DND-41 (cell line): ENCODE measurements around the gene CEP164.

Source experiments
- ATAC-seq: fragments of 200-7000 bp; cut with Tn5 transposase; 3 replicates; pipeline ENCODE4 v1.9.1; 2021; ENCODE audit warnings: low read depth; ENCODE audit not compliant: insufficient read depth
- DNase-seq: peaks from one replicate; pipeline ENCODE4 v3.0.0-alpha.2; 2020
- H2AFZ ChIP-seq: 2 replicates; pipeline ENCODE4 v1.6.0; 2012; ENCODE audit warnings: low read depth, low read length
- H3K27ac ChIP-seq: 2 replicates; pipeline ENCODE4 v1.5.1; 2012; ENCODE audit warnings: low read length, inconsistent platforms
- H3K27me3 ChIP-seq: fragments of 200-600 bp; sonication (generic); 2 replicates; pipeline ENCODE4 v1.6.0; 2012; ENCODE audit warnings: low read length, mild to moderate bottlenecking, inconsistent platforms; ENCODE audit not compliant: insufficient read depth, poor library complexity
- H3K36me3 ChIP-seq: 2 replicates; pipeline ENCODE4 v1.5.1; 2012; ENCODE audit warnings: low read length, inconsistent platforms; ENCODE audit not compliant: insufficient read depth
- H3K4me1 ChIP-seq: 2 replicates; pipeline ENCODE4 v1.5.1; 2012; ENCODE audit warnings: mild to moderate bottlenecking, low read length; ENCODE audit not compliant: insufficient read depth
- H3K4me2 ChIP-seq: 2 replicates; pipeline ENCODE4 v1.6.0; 2012; ENCODE audit warnings: mild to moderate bottlenecking, moderate library complexity, low read length, inconsistent platforms; ENCODE audit not compliant: insufficient read depth
- H3K4me3 ChIP-seq, 2 experiments: fragments of 200-600 bp in 1 of 2; shearing (Covaris generic) in 1 of 2; 2 replicates each; pipeline ENCODE4 v1.5.1; 2012 to 2016; ENCODE audit warnings: inconsistent platforms in 2 of 2, low read length in 2 of 2, mild to moderate bottlenecking in 2 of 2, low read depth in 1 of 2, moderate library complexity in 1 of 2
- H3K79me2 ChIP-seq: 2 replicates; pipeline ENCODE4 v1.6.0; 2012; ENCODE audit warnings: low read length, inconsistent platforms; ENCODE audit not compliant: insufficient read depth
- H3K9ac ChIP-seq: 2 replicates; pipeline ENCODE4 v1.6.0; 2012; ENCODE audit warnings: low read depth, mild to moderate bottlenecking, inconsistent platforms, low read length, moderate library complexity
- H3K9me3 ChIP-seq: 2 replicates; pipeline ENCODE4 v1.5.1; 2012; ENCODE audit warnings: low read length, moderate library complexity, mild to moderate bottlenecking, inconsistent platforms; ENCODE audit not compliant: insufficient read depth, severe bottlenecking
- H4K20me1 ChIP-seq: 2 replicates; pipeline ENCODE4 v1.6.0; 2012; ENCODE audit warnings: low read length; ENCODE audit not compliant: insufficient read depth
- EZH2 ChIP-seq: IDR thresholded peaks from 3 replicates; pipeline ENCODE4 v1.6.1; 2012; ENCODE audit warnings: borderline replicate concordance, low read depth, mild to moderate bottlenecking, moderate library complexity, low read length, inconsistent platforms; ENCODE audit not compliant: severe bottlenecking
- TF ChIP-seq, protein P1 (sequence below): IDR thresholded peaks from 2 replicates; pipeline ENCODE4 v1.5.1; 2012; ENCODE audit warnings: borderline replicate concordance, low read length, moderate library complexity, mild to moderate bottlenecking; ENCODE audit not compliant: poor library complexity, severe bottlenecking; ENCODE audit errors: extremely low read depth

CEP164 gene

DNA sequence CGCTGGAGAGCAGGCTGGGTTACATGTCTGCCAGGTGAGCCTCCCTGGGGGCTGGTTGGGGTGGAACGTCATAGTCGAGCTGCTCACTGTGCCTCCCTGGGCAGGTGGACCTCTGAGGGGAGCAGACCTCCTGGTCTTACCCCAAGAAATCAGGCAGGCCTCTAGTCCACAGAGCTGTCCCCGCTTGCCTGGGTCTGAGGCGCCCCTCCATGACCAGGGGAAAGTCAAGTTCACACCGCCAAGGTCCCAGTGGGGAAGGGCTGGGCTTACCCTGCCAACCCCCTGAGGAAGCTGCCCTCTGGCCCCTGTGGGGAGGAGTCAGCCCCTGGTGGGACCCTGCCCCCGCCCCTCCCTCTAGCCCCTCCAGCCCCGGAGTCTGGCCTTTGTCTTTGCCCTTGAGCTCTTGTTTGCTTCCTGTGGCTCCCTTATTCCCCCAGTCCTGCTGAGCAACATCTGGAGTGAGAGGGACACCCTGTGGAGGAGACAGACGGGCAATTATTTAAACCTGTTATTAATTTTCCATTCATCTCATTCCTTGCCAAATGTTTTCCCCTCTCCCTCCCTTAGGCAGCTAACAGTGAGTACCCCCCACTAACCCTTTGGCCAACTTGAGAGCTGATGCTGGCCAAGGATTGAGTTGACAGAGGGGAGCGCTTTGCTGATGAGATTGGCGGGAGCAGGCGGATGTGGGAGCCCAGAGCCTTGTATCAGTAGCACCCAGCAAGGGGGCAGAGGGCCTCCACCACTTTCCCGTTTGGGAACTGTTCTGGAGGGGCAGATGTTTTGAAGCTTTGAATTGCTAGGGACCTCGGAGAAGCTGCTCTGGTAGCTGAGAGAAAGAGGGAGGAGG is 83.4 kb downstream of the CEP164 start:
- ATAC-seq: no peak
- H3K79me2 ChIP-seq: no peaks in the 10 kb centered on the region
- no peak overlapping the region for H3K9ac ChIP-seq
- TF ChIP-seq EZH2: no peak
- TF ChIP-seq, protein P1, sequence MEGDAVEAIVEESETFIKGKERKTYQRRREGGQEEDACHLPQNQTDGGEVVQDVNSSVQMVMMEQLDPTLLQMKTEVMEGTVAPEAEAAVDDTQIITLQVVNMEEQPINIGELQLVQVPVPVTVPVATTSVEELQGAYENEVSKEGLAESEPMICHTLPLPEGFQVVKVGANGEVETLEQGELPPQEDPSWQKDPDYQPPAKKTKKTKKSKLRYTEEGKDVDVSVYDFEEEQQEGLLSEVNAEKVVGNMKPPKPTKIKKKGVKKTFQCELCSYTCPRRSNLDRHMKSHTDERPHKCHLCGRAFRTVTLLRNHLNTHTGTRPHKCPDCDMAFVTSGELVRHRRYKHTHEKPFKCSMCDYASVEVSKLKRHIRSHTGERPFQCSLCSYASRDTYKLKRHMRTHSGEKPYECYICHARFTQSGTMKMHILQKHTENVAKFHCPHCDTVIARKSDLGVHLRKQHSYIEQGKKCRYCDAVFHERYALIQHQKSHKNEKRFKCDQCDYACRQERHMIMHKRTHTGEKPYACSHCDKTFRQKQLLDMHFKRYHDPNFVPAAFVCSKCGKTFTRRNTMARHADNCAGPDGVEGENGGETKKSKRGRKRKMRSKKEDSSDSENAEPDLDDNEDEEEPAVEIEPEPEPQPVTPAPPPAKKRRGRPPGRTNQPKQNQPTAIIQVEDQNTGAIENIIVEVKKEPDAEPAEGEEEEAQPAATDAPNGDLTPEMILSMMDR: no peak
- H3K9me3 ChIP-seq: no peaks in the 10 kb centered on the region
- no peak overlapping the region for H2AFZ ChIP-seq
- H3K36me3 ChIP-seq: peaks cover 15% of the 10 kb centered on the region
- no peak overlapping the region for H3K27ac ChIP-seq
- H3K27me3 ChIP-seq: no peaks in the 10 kb centered on the region
- no peaks in the 10 kb centered on the region for H3K4me1 ChIP-seq
- H4K20me1 ChIP-seq: no peaks in the 10 kb centered on the region
- no peak for DNase-seq
- no peak overlapping the region for H3K4me2 ChIP-seq
- H3K4me3 ChIP-seq: no peak overlapping the region

GRCh38 chr11:117411736-117412135 is 84.1 kb downstream of the CEP164 start:
- Histone ChIP-seq H3K27ac (no peak overlapping the region), H3K9ac (no peak overlapping the region), H3K36me3 (peaks cover 15% of the 10 kb centered on the region), H3K4me2 (no peak overlapping the region), H4K20me1 (no peaks in the 10 kb centered on the region), H3K27me3 (no peaks in the 10 kb centered on the region), H3K4me3 (no peak overlapping the region), H2AFZ (no peak overlapping the region), H3K79me2 (no peaks in the 10 kb centered on the region), H3K4me1 (no peaks in the 10 kb centered on the region), H3K9me3 (no peaks in the 10 kb centered on the region)
- no peak for DNase-seq
- TF ChIP-seq EZH2: no peak
- TF ChIP-seq, protein P1: no peak
- no peak for ATAC-seq

- H3K4me1 ChIP-seq: no peaks in the 10 kb centered on the region
- H4K20me1 ChIP-seq: no peaks in the 10 kb centered on the region
- H3K4me3 ChIP-seq: no peak overlapping the region
- TF ChIP-seq, protein P1: no peak
- TF ChIP-seq EZH2: no peak
- no peaks in the 10 kb centered on the region for H3K27me3 ChIP-seq
- no peaks in the 10 kb centered on the region for H3K9me3 ChIP-seq
- H2AFZ ChIP-seq: no peak overlapping the region
- no peaks in the 10 kb centered on the region for H3K79me2 ChIP-seq
- ATAC-seq (no peak), DNase-seq (no peak)
- H3K4me2 ChIP-seq: no peak overlapping the region
- H3K9ac ChIP-seq: no peak overlapping the region
- peaks cover 15% of the 10 kb centered on the region for H3K36me3 ChIP-seq
- no peak overlapping the region for H3K27ac ChIP-seq
Measured at GRCh38 chr11:117412176-117412575, 84.5 kb downstream of the CEP164 start.
